Fibroblast of villous mesenchyme (primary cell): Measurements from ENCODE around the gene CYBA. TPM values are rescaled to one million over a fixed set of nuclear protein-coding genes. Genes with fewer than 3 reads are reported as not detected.

Source experiments
- DNase-seq: peaks from one replicate; pipeline ENCODE4 v3.0.0-alpha.2; 2010; ENCODE audit warnings: low read depth
- H3K4me3 ChIP-seq: 2 replicates; pipeline ENCODE4 v1.5.1; 2011; ENCODE audit warnings: low read depth, mild to moderate bottlenecking, low read length
- CTCF ChIP-seq: IDR thresholded peaks from 2 replicates; pipeline ENCODE4 v1.5.1; 2012; ENCODE audit warnings: low read depth, mild to moderate bottlenecking, low read length; ENCODE audit not compliant: insufficient read depth
- total RNA-seq: library from RNA; depleted of rRNA; stranded (reverse); fragments of >200 nt; gene quantifications from 2 replicates; pipeline ENCODE4 v1.2.3, GENCODE V29; 2012

CYBA gene
- total RNA-seq, 1 donor: 167 TPM

- TF ChIP-seq CTCF: no peak
- no peak for DNase-seq
- no peak overlapping the region for H3K4me3 ChIP-seq
These were observed 27.5 kb upstream of the CYBA start for GRCh38 chr16:88678224-88678979.

GRCh38 chr16:88677721-88678120, 26.9 kb upstream of the CYBA start:
- DNase-seq: no peak
- H3K4me3 ChIP-seq: no peak overlapping the region
- no peak for TF ChIP-seq CTCF

GRCh38 chr16:88676502-88677242, 25.8 kb upstream of the CYBA start:
- DNase-seq: no peak
- H3K4me3 ChIP-seq: no peak overlapping the region
- TF ChIP-seq CTCF: no peak

GRCh38 chr16:88673716-88674379, 23.0 kb upstream of the CYBA start:
- H3K4me3 ChIP-seq: no peak overlapping the region
- no peak for DNase-seq
- no peak for TF ChIP-seq CTCF

- peak; percentile 2 for TF ChIP-seq CTCF
- H3K4me3 ChIP-seq: no peak overlapping the region
- DNase-seq: no peak
These were observed 21.9 kb upstream of the CYBA start for GRCh38 chr16:88672776-88673175.

GRCh38 chr16:88671806-88672205, 21.0 kb upstream of the CYBA start:
- DNase-seq: no peak
- H3K4me3 ChIP-seq: no peak overlapping the region
- TF ChIP-seq CTCF: no peak
